ENCODE measurements around the gene BCS1L.
"Not testable (repeated sequence)": the region's sequence is repeated elsewhere in the genome, so short reads cannot be mapped to it uniquely, and the experiment has no call there.

Gene BCS1L

DNA sequence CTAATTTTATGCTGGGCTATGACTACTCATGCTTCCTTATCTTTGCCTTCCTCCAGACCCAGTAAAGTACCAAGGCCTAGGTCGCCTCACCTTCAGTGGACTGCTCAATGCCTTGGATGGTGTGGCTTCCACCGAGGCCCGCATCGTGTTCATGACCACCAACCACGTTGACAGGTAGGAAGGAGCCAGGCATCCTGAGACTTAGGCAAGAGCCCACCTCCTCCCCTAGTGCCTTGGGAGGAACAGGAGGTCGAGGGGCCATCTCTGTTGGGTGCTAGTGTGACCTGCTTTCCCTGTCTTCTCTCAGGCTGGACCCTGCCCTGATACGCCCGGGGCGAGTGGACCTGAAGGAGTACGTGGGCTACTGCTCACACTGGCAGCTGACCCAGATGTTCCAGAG is 3.3 kb downstream of the BCS1L start:
- Histone ChIP-seq H3K9me3 (ENCODE audit: low read length) (no peaks in the 10 kb centered on the region), H3K4me3 (ENCODE audit: low read depth in 1 of 2, low read length in 2 of 2) (no peak overlapping the region), H3K27ac (ENCODE audit: low read depth, low read length) (no peak overlapping the region), H3K9ac (ENCODE audit: low read length) (no peak overlapping the region), H3K4me1 (ENCODE audit: insufficient read depth, low read length) (peaks cover 19% of the 10 kb centered on the region), H3K36me3 (ENCODE audit: insufficient read depth, low read length) (peaks cover 53% of the 10 kb centered on the region), H3K27me3 (ENCODE audit: control insufficient read depth in 1 of 2, insufficient read depth in 2 of 2, low read length in 2 of 2) (no peaks in the 10 kb centered on the region)

DNA sequence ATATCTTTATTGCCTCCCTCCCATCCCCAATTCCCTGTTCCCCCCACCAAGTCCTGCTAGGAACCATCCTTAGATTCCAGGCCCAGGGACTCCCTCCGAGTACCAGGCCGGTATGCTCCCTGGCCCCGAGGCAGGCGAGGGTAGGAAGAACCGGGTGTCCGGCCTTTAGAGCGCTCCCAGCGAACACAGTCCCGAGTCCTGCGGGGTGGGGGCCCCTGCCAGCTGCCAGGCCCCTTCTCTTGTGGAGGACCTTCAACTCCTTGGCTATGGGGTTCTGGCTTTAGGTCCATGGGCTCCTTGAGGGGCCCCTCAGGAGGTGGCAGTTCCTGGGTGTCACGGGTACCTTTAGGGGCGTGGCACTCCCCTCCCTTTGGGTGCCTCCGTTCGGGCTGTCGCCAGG is 4.4 kb downstream of the BCS1L start:
- no peaks in the 10 kb centered on the region for H3K27me3 ChIP-seq (ENCODE audit: control insufficient read depth in 1 of 2, insufficient read depth in 2 of 2, low read length in 2 of 2)
- peaks cover 10% of the 10 kb centered on the region for H3K4me1 ChIP-seq (ENCODE audit: insufficient read depth, low read length)
- no peak overlapping the region for H3K9ac ChIP-seq (ENCODE audit: low read length)
- no peak overlapping the region for H3K4me3 ChIP-seq (ENCODE audit: low read depth in 1 of 2, low read length in 2 of 2)
- H3K27ac ChIP-seq (ENCODE audit: low read depth, low read length) = no peak overlapping the region
- peaks cover 63% of the 10 kb centered on the region for H3K36me3 ChIP-seq (ENCODE audit: insufficient read depth, low read length)
- no peaks in the 10 kb centered on the region for H3K9me3 ChIP-seq (ENCODE audit: low read length)

DNA sequence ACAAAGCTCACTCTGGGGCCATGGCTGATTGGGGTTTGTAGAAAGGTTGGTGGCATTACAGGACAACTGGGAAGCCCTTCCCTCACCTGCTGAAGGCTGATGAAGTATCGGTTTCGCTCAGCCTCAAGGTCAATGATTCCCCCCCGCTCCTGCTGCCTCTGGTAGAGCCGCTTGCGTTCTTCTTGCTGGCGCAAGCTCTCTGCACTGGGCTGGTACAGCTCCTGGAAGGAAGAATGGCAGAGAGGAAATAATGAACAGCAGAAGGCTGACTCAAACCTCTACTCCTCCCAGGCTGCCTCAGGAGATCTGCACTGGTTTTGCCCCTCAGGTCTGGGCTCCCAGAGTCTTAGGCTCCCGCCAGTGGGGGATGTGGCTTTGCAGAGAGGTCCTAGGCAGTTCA is 5.2 kb downstream of the BCS1L start:
- Histone ChIP-seq H3K4me1 (ENCODE audit: insufficient read depth, low read length) (peaks cover 10% of the 10 kb centered on the region), H3K36me3 (ENCODE audit: insufficient read depth, low read length) (peaks cover 66% of the 10 kb centered on the region), H3K4me3 (ENCODE audit: low read depth in 1 of 2, low read length in 2 of 2) (no peak overlapping the region), H3K27ac (ENCODE audit: low read depth, low read length) (no peak overlapping the region), H3K9me3 (ENCODE audit: low read length) (no peaks in the 10 kb centered on the region), H3K9ac (ENCODE audit: low read length) (no peak overlapping the region), H3K27me3 (ENCODE audit: control insufficient read depth in 1 of 2, insufficient read depth in 2 of 2, low read length in 2 of 2) (no peaks in the 10 kb centered on the region)

DNA sequence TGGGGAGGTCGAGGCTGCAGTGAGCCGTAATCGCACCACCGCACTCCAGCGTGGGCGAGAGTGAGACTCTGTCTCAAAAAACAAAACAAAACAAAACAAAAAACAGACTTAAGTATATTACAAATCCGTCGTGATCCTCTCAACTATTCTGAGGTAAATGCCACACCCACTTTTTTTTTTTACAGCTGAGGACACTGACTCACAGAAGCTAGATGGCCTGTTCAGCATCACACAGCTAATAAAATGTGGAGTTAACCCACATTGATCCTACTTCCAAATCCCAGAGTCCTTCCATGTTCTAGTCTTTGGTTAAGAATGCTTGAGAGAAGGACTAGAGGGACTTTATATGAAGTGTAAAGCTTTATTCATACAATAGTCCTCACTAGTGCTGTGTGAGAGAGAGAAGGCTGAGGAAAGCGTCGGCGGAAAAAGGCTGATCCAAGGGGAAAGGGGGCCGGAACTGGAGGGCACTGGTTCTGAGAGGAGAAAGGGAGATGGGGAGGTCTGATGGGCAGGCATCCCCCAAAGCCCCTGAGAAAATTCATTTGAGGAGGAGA is 11.7 kb downstream of the BCS1L start:
- Histone ChIP-seq H3K36me3 (ENCODE audit: insufficient read depth, low read length) (peaks cover 25% of the 10 kb centered on the region), H3K27me3 (ENCODE audit: control insufficient read depth in 1 of 2, insufficient read depth in 2 of 2, low read length in 2 of 2) (no peaks in the 10 kb centered on the region), H3K9me3 (ENCODE audit: low read length) (no peaks in the 10 kb centered on the region), H3K4me3 (ENCODE audit: low read depth in 1 of 2, low read length in 2 of 2) (peak overlapping the region; percentile 64 to 80), H3K27ac (ENCODE audit: low read depth, low read length) (peak overlapping the region; percentile 91), H3K9ac (ENCODE audit: low read length) (peak overlapping the region; percentile 73), H3K4me1 (ENCODE audit: insufficient read depth, low read length) (peaks cover 14% of the 10 kb centered on the region)

DNA sequence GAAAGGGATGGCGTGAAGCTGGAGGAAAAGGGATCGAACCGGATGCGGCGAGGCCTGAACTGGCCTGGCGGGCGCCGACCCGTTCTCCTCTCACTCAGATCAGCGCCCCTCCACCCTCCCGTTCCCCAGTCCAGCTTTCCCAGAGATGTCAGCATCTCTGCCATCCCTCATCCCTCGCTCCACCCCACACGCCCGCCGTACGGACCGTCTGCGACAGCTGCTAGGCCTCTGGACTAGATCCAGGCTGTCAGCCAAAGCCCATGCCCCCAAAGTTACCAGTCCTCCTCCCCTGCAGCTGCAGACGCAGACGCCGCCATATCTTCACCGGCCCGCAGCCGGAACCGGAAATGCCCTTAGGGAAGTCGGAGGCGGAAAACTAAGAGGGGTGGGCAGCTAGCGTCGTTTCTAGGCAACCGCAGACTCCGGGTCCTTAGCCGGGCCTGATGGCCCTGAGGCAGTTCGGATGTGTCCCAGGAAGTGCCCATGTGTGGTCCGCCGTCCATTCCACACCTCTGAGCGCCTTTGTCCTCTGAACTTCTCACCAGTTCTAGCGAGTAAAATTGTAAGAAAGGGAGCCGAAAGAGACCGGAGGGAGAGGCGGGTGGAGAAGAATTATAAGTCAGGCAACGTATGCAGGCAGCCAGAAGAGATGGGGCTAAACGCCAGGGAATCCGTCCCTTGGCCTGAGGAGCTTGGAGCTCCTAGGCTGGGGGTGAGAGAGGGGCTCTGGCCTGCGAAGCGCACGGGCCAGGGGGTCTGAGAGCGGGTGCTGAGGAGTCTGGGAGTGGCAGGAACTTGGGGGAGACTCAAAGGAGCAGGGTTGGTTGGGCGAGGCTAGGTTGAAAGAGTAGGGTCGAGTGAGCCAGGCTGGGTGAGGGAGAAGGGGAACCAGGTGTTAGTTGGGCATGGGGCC is 12.4 kb downstream of the BCS1L start, which contains the start of the genes RNF25 and STK36:
Gene RNF25 (minus strand): TSS at position 349 of the 913 bp plus-strand sequence. CDS start 32 bp downstream, at position 317.
Gene STK36 (plus strand): TSS at position 433 of the 913 bp plus-strand sequence. CDS start 744 bp downstream, outside the sequence.
- Histone ChIP-seq H3K9ac (ENCODE audit: low read length) (peak within 1 kb of the TSS; percentile 73), H3K27me3 (ENCODE audit: control insufficient read depth in 1 of 2, insufficient read depth in 2 of 2, low read length in 2 of 2) (no peaks in the 10 kb centered on the region), H3K9me3 (ENCODE audit: low read length) (no peaks in the 10 kb centered on the region), H3K4me3 (ENCODE audit: low read depth in 1 of 2, low read length in 2 of 2) (peak within 1 kb of the TSS; percentile 64 to 80), H3K4me1 (ENCODE audit: insufficient read depth, low read length) (peaks cover 14% of the 10 kb centered on the region), H3K27ac (ENCODE audit: low read depth, low read length) (peak within 1 kb of the TSS; percentile 91), H3K36me3 (ENCODE audit: insufficient read depth, low read length) (peaks cover 20% of the 10 kb centered on the region)

DNA sequence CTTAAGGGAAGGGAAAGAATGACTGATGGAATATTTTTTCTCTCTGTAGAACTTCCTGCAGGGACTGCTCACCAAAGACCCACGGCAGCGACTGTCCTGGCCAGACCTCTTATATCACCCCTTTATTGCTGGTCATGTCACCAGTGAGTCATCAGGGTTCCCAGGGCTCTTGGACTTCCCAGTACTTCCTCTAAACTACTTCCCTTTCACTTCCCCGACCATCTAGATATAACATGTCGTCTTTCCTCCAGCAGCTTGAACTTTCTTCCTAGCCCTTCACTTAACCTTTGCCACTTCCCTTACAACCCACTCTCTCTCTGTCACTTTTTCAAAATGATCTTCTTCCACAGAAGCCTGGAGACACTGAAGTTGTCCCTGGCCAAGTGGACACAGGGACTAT is 19.6 kb downstream of the BCS1L start:
- Histone ChIP-seq H3K27ac (ENCODE audit: low read depth, low read length) (no peak overlapping the region), H3K9me3 (ENCODE audit: low read length) (no peaks in the 10 kb centered on the region), H3K9ac (ENCODE audit: low read length) (no peak overlapping the region), H3K36me3 (ENCODE audit: insufficient read depth, low read length) (peaks cover 30% of the 10 kb centered on the region), H3K4me1 (ENCODE audit: insufficient read depth, low read length) (no peaks in the 10 kb centered on the region), H3K4me3 (ENCODE audit: low read depth in 1 of 2, low read length in 2 of 2) (no peak overlapping the region), H3K27me3 (ENCODE audit: control insufficient read depth in 1 of 2, insufficient read depth in 2 of 2, low read length in 2 of 2) (no peaks in the 10 kb centered on the region)

DNA sequence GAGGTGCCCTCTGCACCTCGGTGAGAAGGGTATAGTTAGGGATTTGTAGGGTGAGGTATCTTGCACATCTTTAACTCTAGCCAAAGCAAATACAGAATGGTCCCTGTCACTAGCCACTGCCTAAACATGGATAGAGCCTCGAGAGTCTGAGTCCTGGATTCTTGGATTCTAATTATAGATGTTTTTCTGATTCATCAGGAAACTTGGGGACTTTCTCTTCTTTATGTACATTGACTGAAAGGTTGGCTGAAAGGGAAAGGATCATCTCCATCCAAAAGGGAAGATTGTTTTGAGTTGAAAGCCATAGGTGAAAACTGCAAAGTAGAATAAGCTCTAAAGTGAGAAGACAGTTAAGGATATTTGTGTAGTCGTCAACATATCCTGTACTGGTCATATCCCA is 20.6 kb downstream of the BCS1L start:
- no peak overlapping the region for H3K4me3 ChIP-seq (ENCODE audit: low read depth in 1 of 2, low read length in 2 of 2)
- no peak overlapping the region for H3K27ac ChIP-seq (ENCODE audit: low read depth, low read length)
- peaks cover 30% of the 10 kb centered on the region for H3K36me3 ChIP-seq (ENCODE audit: insufficient read depth, low read length)
- no peak overlapping the region for H3K9ac ChIP-seq (ENCODE audit: low read length)
- no peaks in the 10 kb centered on the region for H3K4me1 ChIP-seq (ENCODE audit: insufficient read depth, low read length)
- H3K9me3 ChIP-seq (ENCODE audit: low read length) = no peaks in the 10 kb centered on the region
- no peaks in the 10 kb centered on the region for H3K27me3 ChIP-seq (ENCODE audit: control insufficient read depth in 1 of 2, insufficient read depth in 2 of 2, low read length in 2 of 2)

DNA sequence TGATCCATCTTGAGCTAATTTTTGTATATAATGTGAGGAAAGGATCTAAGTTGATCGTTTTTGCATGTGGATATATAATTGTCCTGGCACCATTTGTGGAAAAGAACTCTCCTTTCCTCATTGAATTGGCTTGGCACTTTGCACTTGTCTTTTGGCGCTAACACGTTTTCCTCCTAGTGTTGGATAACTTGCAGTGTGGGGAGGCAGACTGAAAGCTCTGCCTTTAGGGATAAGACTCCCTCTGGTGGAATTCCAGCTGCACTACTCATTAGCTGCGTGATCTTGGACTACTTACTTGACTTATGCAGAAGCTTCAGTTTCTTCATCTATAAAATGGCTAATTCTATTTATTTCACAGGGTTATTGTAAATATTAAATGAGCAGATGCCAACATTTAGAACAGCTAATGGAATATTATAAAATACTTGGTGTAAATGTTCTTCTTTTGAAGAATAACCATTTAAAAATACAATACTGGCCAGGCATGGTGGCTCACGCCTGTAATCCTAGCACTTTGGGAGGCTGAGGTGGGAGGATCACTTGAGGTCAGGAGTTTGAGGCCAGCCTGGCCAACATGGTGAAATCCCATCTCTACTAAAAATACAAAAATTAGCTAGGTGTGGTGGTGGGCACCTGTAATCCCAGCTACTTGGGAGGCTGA is 28.0 kb downstream of the BCS1L start:
- not testable (repeated sequence) for H3K9me3 ChIP-seq (ENCODE audit: low read length); H3K9ac ChIP-seq (ENCODE audit: low read length); H3K4me3 ChIP-seq (ENCODE audit: low read depth in 1 of 2, low read length in 2 of 2); H3K27ac ChIP-seq (ENCODE audit: low read depth, low read length); H3K4me1 ChIP-seq (ENCODE audit: insufficient read depth, low read length); H3K27me3 ChIP-seq (ENCODE audit: control insufficient read depth in 1 of 2, insufficient read depth in 2 of 2, low read length in 2 of 2)
- peaks cover 30% of the 10 kb centered on the region for H3K36me3 ChIP-seq (ENCODE audit: insufficient read depth, low read length)

DNA sequence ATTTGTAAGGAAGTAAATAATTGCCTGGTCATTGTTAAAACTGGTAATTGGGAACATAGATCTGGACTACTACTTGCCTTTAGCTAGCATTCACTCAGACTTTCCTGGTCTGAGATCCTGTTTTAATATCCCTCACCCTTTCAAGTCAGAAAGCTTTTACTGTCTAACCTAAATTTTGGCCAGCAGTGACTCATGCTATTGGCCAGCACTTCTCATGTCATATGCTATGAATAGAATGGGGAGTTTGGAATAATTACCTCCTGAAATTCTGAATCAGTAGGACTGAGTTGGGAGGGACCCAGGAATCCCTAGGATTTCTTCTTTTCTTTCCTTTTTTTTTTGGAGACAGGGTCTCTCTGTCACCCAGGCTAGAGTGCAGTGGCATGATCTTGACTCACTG is 31.8 kb downstream of the BCS1L start:
- H3K27ac ChIP-seq (ENCODE audit: low read depth, low read length) = no peak overlapping the region
- no peaks in the 10 kb centered on the region for H3K27me3 ChIP-seq (ENCODE audit: control insufficient read depth in 1 of 2, insufficient read depth in 2 of 2, low read length in 2 of 2)
- H3K4me3 ChIP-seq (ENCODE audit: low read depth in 1 of 2, low read length in 2 of 2) = no peak overlapping the region
- H3K9me3 ChIP-seq (ENCODE audit: low read length) = no peaks in the 10 kb centered on the region
- peaks cover 49% of the 10 kb centered on the region for H3K36me3 ChIP-seq (ENCODE audit: insufficient read depth, low read length)
- no peak overlapping the region for H3K9ac ChIP-seq (ENCODE audit: low read length)
- H3K4me1 ChIP-seq (ENCODE audit: insufficient read depth, low read length) = peaks cover 5% of the 10 kb centered on the region

DNA sequence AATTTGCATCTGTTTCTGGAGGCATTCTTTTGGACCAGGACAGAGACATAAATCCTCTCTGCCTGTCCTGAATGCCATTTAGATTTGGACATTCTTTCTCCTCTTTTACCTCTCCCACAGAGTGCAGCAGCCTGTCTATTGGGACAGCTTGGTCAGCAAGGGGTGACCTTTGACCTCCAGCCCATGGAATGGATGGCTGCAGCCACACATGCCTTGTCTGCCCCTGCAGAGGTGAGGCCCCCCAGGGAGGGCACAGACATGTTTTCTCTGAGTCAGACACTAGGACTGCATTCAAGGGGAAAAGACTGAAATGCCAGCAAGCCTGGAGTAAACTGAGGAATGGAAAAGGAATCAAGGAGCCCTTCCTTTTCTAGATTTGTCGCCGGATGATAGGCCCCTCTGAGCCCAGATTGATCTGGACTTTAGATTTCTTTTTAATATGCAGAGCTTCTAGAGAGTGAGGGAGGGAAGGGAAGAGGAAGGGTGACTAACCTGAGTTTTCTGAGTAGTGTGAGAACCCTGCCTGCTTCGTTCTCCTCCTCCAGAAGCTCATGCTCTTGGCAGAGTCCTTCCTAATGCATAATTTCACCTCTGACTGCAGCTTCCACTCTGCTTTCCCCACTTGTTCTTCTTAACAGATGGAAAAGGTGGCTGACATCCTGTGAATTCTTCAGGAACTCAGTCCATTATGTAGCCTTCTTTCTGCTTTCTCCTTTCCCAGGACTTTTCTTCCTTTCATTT is 35.1 kb downstream of the BCS1L start:
- peaks cover 55% of the 10 kb centered on the region for H3K36me3 ChIP-seq (ENCODE audit: insufficient read depth, low read length)
- no peaks in the 10 kb centered on the region for H3K9me3 ChIP-seq (ENCODE audit: low read length)

DNA sequence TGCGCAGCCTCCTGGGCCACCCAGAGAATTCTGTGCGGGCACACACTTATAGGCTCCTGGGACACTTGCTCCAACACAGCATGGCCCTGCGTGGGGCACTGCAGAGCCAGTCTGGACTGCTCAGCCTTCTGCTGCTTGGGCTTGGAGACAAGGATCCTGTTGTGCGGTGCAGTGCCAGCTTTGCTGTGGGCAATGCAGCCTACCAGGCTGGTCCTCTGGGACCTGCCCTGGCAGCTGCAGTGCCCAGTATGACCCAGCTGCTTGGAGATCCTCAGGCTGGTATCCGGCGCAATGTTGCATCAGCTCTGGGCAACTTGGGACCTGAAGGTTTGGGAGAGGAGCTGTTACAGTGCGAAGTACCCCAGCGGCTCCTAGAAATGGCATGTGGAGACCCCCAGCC is 39.4 kb downstream of the BCS1L start:
- Histone ChIP-seq H3K36me3 (ENCODE audit: insufficient read depth, low read length) (peaks cover 41% of the 10 kb centered on the region), H3K4me1 (ENCODE audit: insufficient read depth, low read length) (no peaks in the 10 kb centered on the region), H3K27ac (ENCODE audit: low read depth, low read length) (no peak overlapping the region), H3K9ac (ENCODE audit: low read length) (no peak overlapping the region), H3K27me3 (ENCODE audit: control insufficient read depth in 1 of 2, insufficient read depth in 2 of 2, low read length in 2 of 2) (no peaks in the 10 kb centered on the region), H3K9me3 (ENCODE audit: low read length) (no peaks in the 10 kb centered on the region), H3K4me3 (ENCODE audit: low read depth in 1 of 2, low read length in 2 of 2) (no peak overlapping the region)

More for the DNA sequence above, 35.1 kb downstream of the BCS1L start:
- Histone ChIP-seq H3K27me3 (ENCODE audit: control insufficient read depth in 1 of 2, insufficient read depth in 2 of 2, low read length in 2 of 2) (no peaks in the 10 kb centered on the region), H3K4me3 (ENCODE audit: low read depth in 1 of 2, low read length in 2 of 2) (no peak overlapping the region), H3K27ac (ENCODE audit: low read depth, low read length) (no peak overlapping the region), H3K4me1 (ENCODE audit: insufficient read depth, low read length) (peaks cover 5% of the 10 kb centered on the region), H3K9ac (ENCODE audit: low read length) (no peak overlapping the region)
